ENCODE results near the gene WDFY3. TPM values are rescaled to one million over a fixed set of nuclear protein-coding genes. Genes with fewer than 3 reads are reported as not detected.

The WDFY3 gene
- total RNA-seq, 6 experiments from 2014 or later = 39.1 to 52.6 (median 48.3) TPM

- peaks cover 28% of the 10 kb centered on the region for H3K4me1 Mint-ChIP-seq (ENCODE audit: low read depth)
- no peaks in the 10 kb centered on the region for H3K27me3 Mint-ChIP-seq (ENCODE audit: insufficient read depth)
- DNase-seq = no peak
- H3K4me3 Mint-ChIP-seq = no peak overlapping the region
- TF ChIP-seq, protein P1, sequence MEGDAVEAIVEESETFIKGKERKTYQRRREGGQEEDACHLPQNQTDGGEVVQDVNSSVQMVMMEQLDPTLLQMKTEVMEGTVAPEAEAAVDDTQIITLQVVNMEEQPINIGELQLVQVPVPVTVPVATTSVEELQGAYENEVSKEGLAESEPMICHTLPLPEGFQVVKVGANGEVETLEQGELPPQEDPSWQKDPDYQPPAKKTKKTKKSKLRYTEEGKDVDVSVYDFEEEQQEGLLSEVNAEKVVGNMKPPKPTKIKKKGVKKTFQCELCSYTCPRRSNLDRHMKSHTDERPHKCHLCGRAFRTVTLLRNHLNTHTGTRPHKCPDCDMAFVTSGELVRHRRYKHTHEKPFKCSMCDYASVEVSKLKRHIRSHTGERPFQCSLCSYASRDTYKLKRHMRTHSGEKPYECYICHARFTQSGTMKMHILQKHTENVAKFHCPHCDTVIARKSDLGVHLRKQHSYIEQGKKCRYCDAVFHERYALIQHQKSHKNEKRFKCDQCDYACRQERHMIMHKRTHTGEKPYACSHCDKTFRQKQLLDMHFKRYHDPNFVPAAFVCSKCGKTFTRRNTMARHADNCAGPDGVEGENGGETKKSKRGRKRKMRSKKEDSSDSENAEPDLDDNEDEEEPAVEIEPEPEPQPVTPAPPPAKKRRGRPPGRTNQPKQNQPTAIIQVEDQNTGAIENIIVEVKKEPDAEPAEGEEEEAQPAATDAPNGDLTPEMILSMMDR (IDR thresholded peaks at IDR 0.05) = no peak
- no peak overlapping the region for H3K27ac Mint-ChIP-seq
- H3K9me3 Mint-ChIP-seq = no peaks in the 10 kb centered on the region
- peaks cover 43% of the 10 kb centered on the region for H3K36me3 Mint-ChIP-seq (ENCODE audit: low read depth)
Measured at GRCh38 chr4:84931274-84931673, 35.2 kb downstream of the WDFY3 start.

DNA sequence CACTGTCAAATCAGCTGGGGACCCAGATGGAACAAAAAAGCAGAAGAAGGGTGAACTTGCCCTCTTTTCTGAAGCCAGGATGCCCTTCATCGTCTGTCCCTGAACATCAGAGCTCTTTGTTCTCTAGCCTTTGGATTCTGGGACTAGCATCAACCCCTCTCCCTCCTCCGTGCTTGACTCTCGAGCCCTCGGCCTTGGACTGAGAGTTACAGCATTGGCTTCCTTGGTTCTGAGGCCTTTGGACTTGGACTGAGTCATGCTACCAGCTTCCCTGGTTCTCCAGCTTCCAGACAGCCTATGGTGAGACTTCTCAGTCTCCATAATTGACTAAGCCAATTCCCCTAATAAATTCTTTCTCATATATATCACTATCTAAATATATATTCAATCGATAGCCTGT is 38.4 kb downstream of the WDFY3 start:
- Mint-ChIP-seq H3K36me3 (ENCODE audit: low read depth) (peaks cover 36% of the 10 kb centered on the region), H3K27me3 (ENCODE audit: insufficient read depth) (no peaks in the 10 kb centered on the region), H3K4me3 (no peak overlapping the region), H3K27ac (no peak overlapping the region), H3K9me3 (no peaks in the 10 kb centered on the region), H3K4me1 (ENCODE audit: low read depth) (peaks cover 19% of the 10 kb centered on the region)
- TF ChIP-seq, protein P1 (IDR thresholded peaks at IDR 0.05) = no peak
- DNase-seq = no peak

DNA sequence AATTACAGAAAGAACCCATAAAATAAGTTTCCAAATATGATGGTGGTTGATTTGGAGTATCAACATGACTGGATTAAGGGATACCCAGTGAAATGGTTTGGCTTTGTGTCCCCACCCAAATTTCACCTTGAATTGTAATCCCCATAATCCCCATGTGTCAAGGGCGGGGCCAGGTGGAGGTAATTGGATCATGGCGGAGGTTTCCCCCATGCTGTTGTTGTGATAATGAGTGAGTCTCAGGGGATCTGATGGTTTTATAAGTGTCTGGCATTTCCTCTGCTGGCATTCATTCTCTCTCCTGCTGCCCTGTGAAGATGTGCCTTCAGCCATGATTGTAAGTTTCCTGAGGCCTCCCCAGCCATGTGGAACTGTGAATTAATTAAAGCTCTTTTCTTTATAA is 39.1 kb downstream of the WDFY3 start:
- no peak overlapping the region for H3K27ac Mint-ChIP-seq
- TF ChIP-seq, protein P1 (IDR thresholded peaks at IDR 0.05) = no peak
- peaks cover 18% of the 10 kb centered on the region for H3K4me1 Mint-ChIP-seq (ENCODE audit: low read depth)
- H3K9me3 Mint-ChIP-seq = no peaks in the 10 kb centered on the region
- no peak for DNase-seq
- H3K4me3 Mint-ChIP-seq = no peak overlapping the region
- peaks cover 36% of the 10 kb centered on the region for H3K36me3 Mint-ChIP-seq (ENCODE audit: low read depth)
- H3K27me3 Mint-ChIP-seq (ENCODE audit: insufficient read depth) = no peaks in the 10 kb centered on the region

- H3K9me3 Mint-ChIP-seq = no peaks in the 10 kb centered on the region
- no peak overlapping the region for H3K4me3 Mint-ChIP-seq
- no peak for DNase-seq
- peaks cover 32% of the 10 kb centered on the region for H3K36me3 Mint-ChIP-seq (ENCODE audit: low read depth)
- H3K4me1 Mint-ChIP-seq (ENCODE audit: low read depth) = peaks cover 25% of the 10 kb centered on the region
- no peak overlapping the region for H3K27ac Mint-ChIP-seq
- TF ChIP-seq, protein P1 (IDR thresholded peaks at IDR 0.05) = no peak
- no peaks in the 10 kb centered on the region for H3K27me3 Mint-ChIP-seq (ENCODE audit: insufficient read depth)
Measured at GRCh38 chr4:84925558-84925957, 40.9 kb downstream of the WDFY3 start.

DNA sequence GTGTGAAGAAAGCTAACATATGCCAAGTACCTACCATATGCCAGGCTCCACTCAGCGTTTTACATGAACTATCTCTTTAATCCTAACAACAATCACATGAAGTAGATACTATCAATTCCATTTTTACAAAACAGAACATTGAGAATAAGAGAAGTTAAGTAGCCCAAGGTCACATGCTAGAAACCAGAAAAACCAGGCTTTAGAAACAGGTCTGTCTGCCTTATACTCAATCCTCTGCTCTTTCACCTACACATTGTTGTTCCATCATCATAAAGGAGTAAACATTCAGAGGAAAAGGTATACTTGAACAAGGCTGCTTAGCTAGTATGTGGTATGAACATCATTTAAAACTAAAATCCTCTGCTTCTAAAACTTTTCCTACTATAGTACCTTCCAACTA is 42.1 kb downstream of the WDFY3 start:
- H3K27me3 Mint-ChIP-seq (ENCODE audit: insufficient read depth) = no peaks in the 10 kb centered on the region
- no peak overlapping the region for H3K27ac Mint-ChIP-seq
- no peak for DNase-seq
- H3K36me3 Mint-ChIP-seq (ENCODE audit: low read depth) = peaks cover 29% of the 10 kb centered on the region
- no peak overlapping the region for H3K4me3 Mint-ChIP-seq
- H3K9me3 Mint-ChIP-seq = no peaks in the 10 kb centered on the region
- TF ChIP-seq, protein P1 (IDR thresholded peaks at IDR 0.05) = no peak
- peaks cover 36% of the 10 kb centered on the region for H3K4me1 Mint-ChIP-seq (ENCODE audit: low read depth)

- Mint-ChIP-seq H3K27me3 (ENCODE audit: insufficient read depth) (no peaks in the 10 kb centered on the region), H3K4me3 (no peak overlapping the region), H3K4me1 (ENCODE audit: low read depth) (peaks cover 72% of the 10 kb centered on the region), H3K27ac (peak overlapping the region; percentile 59), H3K9me3 (no peaks in the 10 kb centered on the region), H3K36me3 (ENCODE audit: low read depth) (peaks cover 14% of the 10 kb centered on the region)
- peak; percentile 47 for DNase-seq
- TF ChIP-seq, protein P1 (IDR thresholded peaks at IDR 0.05) = no peak
Measured at GRCh38 chr4:84920617-84921016, 45.9 kb downstream of the WDFY3 start.
